HCT116 (cell line): ENCODE data around the gene SLC34A2.

Source experiments
- ATF3 ChIP-seq: IDR thresholded peaks from 2 replicates; pipeline ENCODE4 v1.6.1; 2012
- CTCF ChIP-seq, 3 experiments: fragments of 200-600 bp in 1 of 3; sonication (generic) in 1 of 3; IDR thresholded peaks in 2 of 3; conservative IDR thresholded peaks in 1 of 3; 2 replicates each; pipeline ENCODE4 v1.5.1; 2012 to 2017; ENCODE audit warnings: low read depth in 2 of 3, low read length in 2 of 3, antibody characterized with exemption in 1 of 3, borderline replicate concordance in 1 of 3, control low read depth in 1 of 3, mild to moderate bottlenecking in 1 of 3, mixed read lengths in 1 of 3, mixed run types in 1 of 3, moderate library complexity in 1 of 3; ENCODE audit not compliant: insufficient read depth in 1 of 3
- EGR1 ChIP-seq: IDR thresholded peaks from 2 replicates; pipeline ENCODE4 v1.6.1; 2012; ENCODE audit warnings: low read depth
- EZH2 ChIP-seq: fragments of 200-600 bp; sonication (generic); IDR thresholded peaks from 2 replicates; pipeline ENCODE4 v1.6.1; 2017; ENCODE audit warnings: antibody characterized with exemption, mixed run types
- POLR2AphosphoS5 ChIP-seq: IDR thresholded peaks from 2 replicates; pipeline ENCODE4 v1.6.1; 2011; ENCODE audit warnings: mild to moderate bottlenecking, low read depth, low read length, moderate library complexity
- REST ChIP-seq: IDR thresholded peaks from 2 replicates; pipeline ENCODE4 v1.6.1; 2012; ENCODE audit warnings: low read depth
- SIN3A ChIP-seq: IDR thresholded peaks from 2 replicates; pipeline ENCODE4 v1.6.1; 2012; ENCODE audit warnings: low read depth
- YY1 ChIP-seq: IDR thresholded peaks from 2 replicates; pipeline ENCODE4 v1.6.1; 2011; ENCODE audit warnings: low read length, low read depth, moderate library complexity, mild to moderate bottlenecking; ENCODE audit not compliant: insufficient replicate concordance; ENCODE audit errors: extremely low read depth

GRCh38 chr4:25654031-25654970, 1.4 kb upstream of the SLC34A2 start:
- TF ChIP-seq CTCF (IDR thresholded peaks at IDR 0.05 in 2 of 3, conservative IDR thresholded peaks at IDR 0.05 in 1 of 3; ENCODE audit: borderline replicate concordance in 1 of 3, insufficient read depth in 1 of 3, low read depth in 2 of 3, low read length in 2 of 3) (no peak), POLR2AphosphoS5 (no peak), EZH2 (no peak), ATF3 (no peak), EGR1 (no peak), SIN3A (no peak), YY1 (no peak), REST (no peak)
